PC-3 (cell line): ENCODE results near the gene IQCN. TPM values are rescaled to one million over a fixed set of nuclear protein-coding genes. Genes with fewer than 3 reads are reported as not detected.

Experiments used
- ATAC-seq: fragments of 200-7000 bp; cut with Tn5 transposase; 2 replicates; pipeline ENCODE4 v1.9.1; 2020; ENCODE audit warnings: mild to moderate bottlenecking, moderate library complexity
- BruUV-seq: library from RNA; stranded (reverse); fragments of 400-500 nt; replicated peaks from 2 replicates; lab custom pipeline; 2021; lab: Mats Ljungman, UMichigan
- CTCF ChIA-PET: fragments of 300-600 bp; sonication (Branson Sonifier 250); formaldehyde crosslinking; loops from one replicate; lab custom pipeline; 2022; ENCODE audit warnings: antibody characterized with exemption; lab: Charles Lee
- POLR2A ChIA-PET: fragments of 300-600 bp; sonication (Branson Sonifier 250); formaldehyde crosslinking; loops from one replicate; lab custom pipeline; 2022; ENCODE audit warnings: antibody characterized with exemption; ENCODE audit not compliant: unreplicated experiment; lab: Charles Lee
- DNase-seq: peaks from one replicate; pipeline ENCODE4 v3.0.0-alpha.2; 2015
- H2AFZ ChIP-seq: fragments of 300-600 bp; sonication (generic); 2 replicates; pipeline ENCODE4 v1.6.0; 2016; ENCODE audit warnings: antibody characterized with exemption, low read length
- H3F3A ChIP-seq: fragments of 300-600 bp; sonication (generic); one replicate; pipeline ENCODE4 v1.6.0; 2017; ENCODE audit warnings: antibody characterized with exemption, low read length, control low read depth, mild to moderate bottlenecking; ENCODE audit not compliant: unreplicated experiment
- H3K27ac ChIP-seq: fragments of 300-600 bp; sonication (generic); 2 replicates; pipeline ENCODE4 v1.5.1; 2016; ENCODE audit warnings: mild to moderate bottlenecking, low read length
- H3K27me3 ChIP-seq: fragments of 300-600 bp; sonication (generic); 2 replicates; pipeline ENCODE4 v1.6.1; 2016; ENCODE audit warnings: low read length, mixed read lengths
- H3K36me3 ChIP-seq: fragments of 300-600 bp; sonication (generic); 2 replicates; pipeline ENCODE4 v1.6.1; 2016; ENCODE audit warnings: low read depth, mixed run types, low read length, mixed read lengths
- H3K4me1 ChIP-seq: fragments of 300-600 bp; sonication (generic); 2 replicates; pipeline ENCODE4 v1.5.1; 2016; ENCODE audit warnings: low read length; ENCODE audit not compliant: insufficient read depth
- H3K4me2 ChIP-seq: fragments of 300-600 bp; sonication (generic); 2 replicates; pipeline ENCODE4 v1.6.0; 2016; ENCODE audit warnings: low read length
- H3K4me3 ChIP-seq: fragments of 300-600 bp; sonication (generic); 2 replicates; pipeline ENCODE4 v1.5.1; 2016; ENCODE audit warnings: mild to moderate bottlenecking, low read length, mixed read lengths
- H3K79me2 ChIP-seq: fragments of 300-600 bp; sonication (generic); 2 replicates; pipeline ENCODE4 v1.6.1; 2017; ENCODE audit warnings: low read length, mixed read lengths
- H3K9ac ChIP-seq: fragments of 300-600 bp; sonication (generic); 2 replicates; pipeline ENCODE4 v1.6.0; 2016; ENCODE audit warnings: mild to moderate bottlenecking, low read length
- H3K9me2 ChIP-seq: fragments of 300-600 bp; sonication (generic); replicated peaks from 2 replicates; pipeline ENCODE4 v1.6.1; 2016; ENCODE audit warnings: mixed run types, low read length, mixed read lengths
- H3K9me3 ChIP-seq: fragments of 300-600 bp; sonication (generic); 2 replicates; pipeline ENCODE4 v1.6.1; 2016; ENCODE audit warnings: low read length, mixed read lengths
- H4K20me1 ChIP-seq: fragments of 300-600 bp; sonication (generic); 2 replicates; pipeline ENCODE4 v1.6.1; 2016; ENCODE audit warnings: low read length, mixed read lengths
- EZH2 ChIP-seq: fragments of 300-600 bp; sonication (generic); IDR thresholded peaks from one replicate; pipeline ENCODE4 v1.6.1; 2017; ENCODE audit warnings: antibody characterized with exemption, mild to moderate bottlenecking, low read length; ENCODE audit not compliant: unreplicated experiment
- EZH2phosphoT487 ChIP-seq: fragments of 300-600 bp; sonication (generic); IDR thresholded peaks from 2 replicates; pipeline ENCODE4 v1.6.1; 2018; ENCODE audit warnings: mild to moderate bottlenecking, antibody characterized with exemption, low read length, borderline replicate concordance
- intact Hi-C: fragments of 100-400 bp; cut with micrococcal nuclease; formaldehyde crosslinking; loops from 2 replicates; pipeline ENCODE4 v1.9.0; 2023
- total RNA-seq: library from RNA; depleted of rRNA; stranded (reverse); fragments of >200 nt; gene quantifications from 2 replicates; pipeline ENCODE4 v1.2.3, GENCODE V29; 2014
- TF ChIP-seq, protein P1 (sequence below): fragments of 300-600 bp; sonication (generic); conservative IDR thresholded peaks from 2 replicates; pipeline ENCODE4 v1.5.1; 2017; ENCODE audit warnings: antibody characterized with exemption, low read depth, mild to moderate bottlenecking, low read length

Gene IQCN
- total RNA-seq, 1 experiment from 2014 or later: 0.33 TPM

DNA sequence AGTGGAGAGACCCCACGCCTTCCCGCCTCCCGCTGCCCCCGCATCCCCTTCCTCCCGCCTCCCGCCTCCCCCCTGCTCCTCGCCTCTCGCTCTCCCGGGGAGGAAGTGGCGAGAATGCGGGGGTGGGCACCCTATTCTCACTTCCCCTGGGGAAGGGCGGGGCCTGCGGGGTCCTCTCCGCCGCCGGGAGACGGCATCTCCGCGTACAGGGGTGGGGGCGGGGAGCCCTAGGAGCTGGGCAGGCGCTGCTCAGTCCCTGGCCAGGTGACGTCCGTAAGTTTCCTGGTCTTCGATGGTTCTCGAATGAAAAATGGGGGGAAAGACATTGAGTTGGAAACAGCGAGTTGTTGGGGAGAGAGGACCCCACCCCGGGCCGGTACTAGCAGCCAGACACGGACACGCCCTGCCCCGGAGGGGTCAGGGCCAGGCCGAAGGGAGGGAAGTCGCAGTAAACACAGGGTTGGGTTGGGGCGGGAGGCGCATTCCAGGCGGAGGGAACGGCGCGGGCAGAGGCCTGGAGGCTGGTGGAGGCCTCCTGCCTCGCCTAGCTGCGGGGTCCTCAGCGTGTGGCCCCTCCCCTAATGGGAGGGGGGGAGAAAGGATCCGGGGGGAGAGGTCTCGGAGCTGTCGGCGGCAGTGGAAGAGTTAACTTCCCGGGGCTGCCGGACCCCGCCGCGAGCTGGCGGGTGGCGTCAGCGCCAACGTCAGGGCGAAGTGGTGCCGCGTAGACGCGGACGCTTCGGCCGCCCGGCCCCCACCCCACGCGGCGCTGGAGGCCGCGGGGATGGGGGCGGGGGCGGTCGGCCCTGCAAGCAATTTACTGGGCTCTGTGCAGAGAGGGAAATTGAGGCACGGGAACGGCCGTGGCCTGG is 17.6 kb upstream of the IQCN start:
- Histone ChIP-seq H3K4me1 (peaks cover 17% of the 10 kb centered on the region), H2AFZ (peak overlapping the region; percentile 82), H3K27me3 (no peaks in the 10 kb centered on the region), H4K20me1 (no peaks in the 10 kb centered on the region), H3K36me3 (no peaks in the 10 kb centered on the region), H3K9ac (peak overlapping the region; percentile 66), H3K9me2 (no peaks in the 10 kb centered on the region), H3K4me3 (peak overlapping the region; percentile 70), H3K79me2 (no peaks in the 10 kb centered on the region), H3K4me2 (peak overlapping the region; percentile 89), H3K27ac (peak overlapping the region; percentile 23; the same call in 1 of the 2 replicates), H3K9me3 (no peaks in the 10 kb centered on the region), H3F3A (no peaks in the 10 kb centered on the region)
- intact Hi-C loops: no loop called here
- DNase-seq: peak; percentile 35
- peak; percentile 70 for ATAC-seq
- ChIA-PET CTCF (no interaction called here), POLR2A (interaction anchor here (0.9 to 1.5 kb wide), 2 partner anchors 10 to 31 kb away, joined by 4 to 13 read pairs; partner anchors contain the start of genes JUND and LSM4)
- TF ChIP-seq EZH2phosphoT487: no peak
- BruUV-seq: no TSS peak

DNA sequence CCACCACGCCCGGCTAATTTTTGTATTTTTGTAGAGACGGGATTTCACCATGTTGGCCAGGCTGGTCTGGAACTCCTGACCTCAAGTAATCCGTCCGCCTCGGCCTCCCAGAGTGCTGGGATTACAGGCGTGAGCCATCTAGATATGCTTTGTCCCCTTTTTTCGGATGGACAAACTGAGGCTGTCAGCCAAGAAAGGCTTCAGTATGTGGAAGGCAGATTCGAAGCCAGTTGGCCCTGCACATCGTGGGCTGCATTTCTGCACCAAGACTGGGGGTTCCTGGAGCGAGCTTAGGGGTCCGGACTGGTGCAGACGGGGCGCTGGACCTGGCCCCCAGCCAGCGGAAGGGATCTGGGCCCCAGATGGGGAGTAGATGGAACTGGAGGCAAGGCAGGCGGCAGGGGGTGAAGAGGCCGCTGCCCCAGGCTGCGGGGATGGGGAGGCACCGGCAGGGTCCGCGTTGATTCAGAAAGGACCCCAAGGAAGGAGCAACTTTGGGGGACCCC is 16.8 kb upstream of the IQCN start:
- CTCF ChIA-PET: no interaction called here
- no peak overlapping the region for H3K27ac ChIP-seq

DNA sequence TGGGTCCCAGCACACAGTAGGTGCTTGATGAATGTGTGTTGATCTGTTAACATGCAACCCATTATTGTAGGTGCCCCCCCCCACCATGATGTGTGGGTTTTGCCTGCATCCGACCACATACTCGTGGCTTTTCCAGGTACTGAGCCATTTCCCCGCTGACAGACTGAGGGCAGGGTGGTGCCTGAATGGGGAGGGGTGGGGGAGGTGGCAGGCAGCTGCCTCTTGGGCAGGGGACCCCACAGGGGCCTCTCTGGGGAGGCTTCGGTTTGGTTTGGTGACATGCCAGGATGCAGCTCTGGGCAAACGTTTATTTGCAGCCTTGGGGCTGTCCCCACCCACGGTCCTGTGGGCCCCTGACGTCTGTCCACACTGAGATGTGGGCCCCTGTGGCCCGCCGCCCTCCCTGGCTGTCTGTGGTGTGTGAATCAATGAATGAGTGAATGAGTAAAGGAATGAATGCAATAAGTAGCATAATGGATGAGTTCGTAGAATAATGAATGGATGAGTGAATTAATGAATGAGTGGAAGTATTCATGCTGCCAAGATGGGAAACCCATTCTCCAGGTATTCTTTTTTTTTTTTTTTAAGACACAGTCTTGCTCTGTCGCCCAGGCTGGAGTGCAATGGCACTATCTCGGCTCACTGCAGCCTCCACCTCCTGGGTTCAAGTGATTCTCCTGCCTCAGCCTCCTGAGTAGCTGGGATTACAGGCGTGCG is 16.2 kb upstream of the IQCN start:
- H3K4me3 ChIP-seq: no peak overlapping the region
- DNase-seq: no peak
- H3K36me3 ChIP-seq: no peaks in the 10 kb centered on the region
- no peaks in the 10 kb centered on the region for H3F3A ChIP-seq
- no peaks in the 10 kb centered on the region for H3K9me2 ChIP-seq
- H2AFZ ChIP-seq: no peak overlapping the region
- H3K79me2 ChIP-seq: no peaks in the 10 kb centered on the region
- CTCF ChIA-PET: no interaction called here
- no peaks in the 10 kb centered on the region for H3K9me3 ChIP-seq
- no peak overlapping the region for H3K27ac ChIP-seq
- H3K9ac ChIP-seq: no peak overlapping the region
- TF ChIP-seq EZH2phosphoT487: no peak
- TF ChIP-seq, protein P1, sequence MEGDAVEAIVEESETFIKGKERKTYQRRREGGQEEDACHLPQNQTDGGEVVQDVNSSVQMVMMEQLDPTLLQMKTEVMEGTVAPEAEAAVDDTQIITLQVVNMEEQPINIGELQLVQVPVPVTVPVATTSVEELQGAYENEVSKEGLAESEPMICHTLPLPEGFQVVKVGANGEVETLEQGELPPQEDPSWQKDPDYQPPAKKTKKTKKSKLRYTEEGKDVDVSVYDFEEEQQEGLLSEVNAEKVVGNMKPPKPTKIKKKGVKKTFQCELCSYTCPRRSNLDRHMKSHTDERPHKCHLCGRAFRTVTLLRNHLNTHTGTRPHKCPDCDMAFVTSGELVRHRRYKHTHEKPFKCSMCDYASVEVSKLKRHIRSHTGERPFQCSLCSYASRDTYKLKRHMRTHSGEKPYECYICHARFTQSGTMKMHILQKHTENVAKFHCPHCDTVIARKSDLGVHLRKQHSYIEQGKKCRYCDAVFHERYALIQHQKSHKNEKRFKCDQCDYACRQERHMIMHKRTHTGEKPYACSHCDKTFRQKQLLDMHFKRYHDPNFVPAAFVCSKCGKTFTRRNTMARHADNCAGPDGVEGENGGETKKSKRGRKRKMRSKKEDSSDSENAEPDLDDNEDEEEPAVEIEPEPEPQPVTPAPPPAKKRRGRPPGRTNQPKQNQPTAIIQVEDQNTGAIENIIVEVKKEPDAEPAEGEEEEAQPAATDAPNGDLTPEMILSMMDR: no peak
- no peak for TF ChIP-seq EZH2
- no peak overlapping the region for H3K4me2 ChIP-seq
- no peaks in the 10 kb centered on the region for H3K27me3 ChIP-seq
- H4K20me1 ChIP-seq: no peaks in the 10 kb centered on the region
- POLR2A ChIA-PET: no interaction called here
- H3K4me1 ChIP-seq: peaks cover 17% of the 10 kb centered on the region
- no TSS peak for BruUV-seq
- ATAC-seq: no peak
- intact Hi-C loops: no loop called here

More for the DNA sequence above, 16.8 kb upstream of the IQCN start:
- Histone ChIP-seq H3F3A (no peaks in the 10 kb centered on the region), H3K9me3 (no peaks in the 10 kb centered on the region), H3K79me2 (no peaks in the 10 kb centered on the region), H3K36me3 (no peaks in the 10 kb centered on the region), H3K27me3 (no peaks in the 10 kb centered on the region), H3K4me1 (peaks cover 17% of the 10 kb centered on the region), H3K4me3 (no peak overlapping the region), H3K9ac (no peak overlapping the region), H3K4me2 (no peak overlapping the region), H2AFZ (no peak overlapping the region), H4K20me1 (no peaks in the 10 kb centered on the region), H3K9me2 (no peaks in the 10 kb centered on the region)
- ATAC-seq (no peak), DNase-seq (no peak)
- POLR2A ChIA-PET: no interaction called here
- TF ChIP-seq EZH2phosphoT487: no peak
- TF ChIP-seq EZH2: no peak
- TF ChIP-seq, protein P1: no peak
- intact Hi-C loops: no loop called here
- no TSS peak for BruUV-seq
